K562 (cell line): Measurements from ENCODE around the gene SON. TPM values are rescaled to one million over a fixed set of nuclear protein-coding genes. Genes with fewer than 3 reads are reported as not detected.
A peak's percentile ranks its signal among the peaks of the same experiment; 100 is the strongest.

ENCODE experiments used
- AFF1 ChIP-seq, 2 experiments: fragments of 450-650 bp; IDR thresholded peaks; 2 replicates each; pipeline ENCODE4 v1.6.1; 2018; ENCODE audit warnings: mild to moderate bottlenecking in 2 of 2, low read depth in 1 of 2; ENCODE audit not compliant: partially characterized antibody in 2 of 2
- BMI1 ChIP-seq: fragments of 150-350 bp; IDR thresholded peaks from 2 replicates; pipeline ENCODE4 v1.6.1; 2014; ENCODE audit warnings: low read length
- CHD2 ChIP-seq: IDR thresholded peaks from 2 replicates; pipeline ENCODE4 v1.6.1; 2011; ENCODE audit warnings: low read depth, low read length
- ETV6 ChIP-seq, 3 experiments: fragments of 150-350 bp in 1 of 3; sonication (generic) in 1 of 3; formaldehyde crosslinking in 1 of 3; IDR thresholded peaks; 2 replicates each; pipeline versions ENCODE4 v1.6.1 to v1.8.0; 2014 to 2022; ENCODE audit warnings: borderline replicate concordance in 2 of 3, low read depth in 2 of 3, antibody characterized with exemption in 1 of 3, low read length in 1 of 3, mild to moderate bottlenecking in 1 of 3, missing genetic modification reagents in 1 of 3
- FOXJ2 ChIP-seq: fragments of 200-800 bp; sonication (Bioruptor generic); IDR thresholded peaks from 2 replicates; pipeline ENCODE4 v1.6.1; 2016; ENCODE audit warnings: missing genetic modification characterization, missing compliant biosample characterization
- HMBOX1 ChIP-seq: sonication (generic); IDR thresholded peaks from 2 replicates; pipeline ENCODE4 v1.6.1; 2016
- HSF4 ChIP-seq: fragments of 250-450 bp; sonication (Bioruptor Pico); IDR thresholded peaks from 2 replicates; pipeline ENCODE4 v2.1.2; 2022; ENCODE audit warnings: mild to moderate bottlenecking, moderate library complexity, borderline replicate concordance
- KLF13 ChIP-seq: fragments of 450-650 bp; IDR thresholded peaks from 2 replicates; pipeline ENCODE4 v1.6.1; 2016; ENCODE audit warnings: missing genetic modification characterization, low read depth, mild to moderate bottlenecking, missing compliant biosample characterization, moderate library complexity, borderline replicate concordance
- NFE2L1 ChIP-seq: fragments of 450-650 bp; IDR thresholded peaks from 2 replicates; pipeline ENCODE4 v1.6.1; 2016; ENCODE audit warnings: missing genetic modification characterization, low read depth, mild to moderate bottlenecking, missing compliant biosample characterization, moderate library complexity, borderline replicate concordance
- NR0B1 ChIP-seq: fragments of 450-650 bp; IDR thresholded peaks from one replicate; pipeline ENCODE4 v1.6.1; 2018; ENCODE audit warnings: mild to moderate bottlenecking, moderate library complexity; ENCODE audit not compliant: partially characterized antibody
- NRF1 ChIP-seq, 2 experiments: fragments of 450-650 bp; IDR thresholded peaks in 1 of 2; conservative IDR thresholded peaks in 1 of 2; 2 replicates each; pipeline ENCODE4 v1.6.1; 2014; ENCODE audit warnings: mild to moderate bottlenecking in 2 of 2
- SMAD2 ChIP-seq: fragments of 150-350 bp; IDR thresholded peaks from 2 replicates; pipeline ENCODE4 v1.6.1; 2014; ENCODE audit warnings: low read depth, mild to moderate bottlenecking, low read length
- SMARCA5 ChIP-seq: fragments of 450-650 bp; IDR thresholded peaks from 2 replicates; pipeline ENCODE4 v1.6.1; 2016
- TSHZ1 ChIP-seq: fragments of 250-450 bp; sonication (Bioruptor Pico); IDR thresholded peaks from 2 replicates; pipeline ENCODE4 v1.4.0; 2020; ENCODE audit warnings: mild to moderate bottlenecking, moderate library complexity
- ZKSCAN3 ChIP-seq: fragments of 250-450 bp; sonication (Bioruptor Pico); IDR thresholded peaks from 2 replicates; pipeline ENCODE4 v1.4.0; 2020
- ZNF24 ChIP-seq: fragments of 450-650 bp; IDR thresholded peaks from 2 replicates; pipeline ENCODE4 v1.6.1; 2016
- ZNF512 ChIP-seq: IDR thresholded peaks from 2 replicates; pipeline ENCODE4 v1.6.1; 2016; ENCODE audit warnings: missing genetic modification characterization, missing compliant biosample characterization
- polyA plus RNA-seq, 8 experiments: library from polyadenylated mRNA; depleted of rRNA in 4 of 8; stranded (reverse) in 5 of 8; unstranded in 3 of 8; fragments of >200 nt; fragmentation: Nextera tagmentation in 2 of 8; fragmentation: Illumina TruSeq in 1 of 8; extraction: Ambion mirVana in 2 of 8; extraction: Trizol in 1 of 8; gene quantifications; 2 replicates each; pipeline versions ENCODE4 v1.2.1 to v1.2.3, GENCODE V29; 2011 to 2014; ENCODE audit warnings: inconsistent platforms in 1 of 8, missing spikeins in 1 of 8
- total RNA-seq, 7 experiments: library from RNA; depleted of rRNA in 6 of 7; stranded (reverse); fragments of >200 nt in 6 of 7; fragmentation: Illumina TruSeq in 2 of 7; extraction: Trizol in 2 of 7; gene quantifications; 2 replicates each; pipeline versions ENCODE4 v1.2.1 to v1.2.3, GENCODE V29; 2011 to 2021; ENCODE audit warnings: low replicate concordance in 1 of 7

Gene SON
- total and polyA plus RNA-seq, 9 of the 15 experiments (the other 6 are each of a cell fraction or from before 2014, with no cell fraction given) = 105 to 742 (median 187) TPM

- TF ChIP-seq BMI1 (no peak), ETV6 (IDR thresholded peaks at IDR 0.05; ENCODE audit: borderline replicate concordance in 1 of 2, low read depth in 2 of 2, low read length in 1 of 2) (no peak), ETV6 (CRISPR knock-in tag; IDR thresholded peaks at IDR 0.05; ENCODE audit: borderline replicate concordance) (no peak), KLF13 (tag) (no peak), ZKSCAN3 (CRISPR knock-in tag) (no peak), SMAD2 (no peak), HMBOX1 (no peak), ZNF512 (tag) (no peak), AFF1 (IDR thresholded peaks at IDR 0.05; ENCODE audit: low read depth in 1 of 2, partially characterized antibody in 2 of 2) (no peak), NRF1 (conservative IDR thresholded peaks at IDR 0.05 in 1 of 2, IDR thresholded peaks at IDR 0.05 in 1 of 2) (no peak), NFE2L1 (tag) (no peak), TSHZ1 (CRISPR knock-in tag) (no peak), SMARCA5 (no peak), CHD2 (no peak), NR0B1 (no peak), FOXJ2 (tag) (peak; percentile 78; the same call in 1 of the 2 replicates), ZNF24 (no peak), HSF4 (CRISPR knock-in tag) (no peak)
Observed at GRCh38 chr21:33510826-33511225, 32.0 kb upstream of the SON start (continued).
